Measurements from ENCODE around the gene ZNF548.

GRCh38 chr19:57355916-57356315 is 33.7 kb upstream of the ZNF548 start:
- TF ChIP-seq BACH2 (CRISPR knock-in tag; IDR thresholded peaks at IDR 0.05; ENCODE audit: borderline replicate concordance) (no peak), ZFP30 (CRISPR knock-in tag; IDR thresholded peaks at IDR 0.05) (no peak), ZFP3 (CRISPR knock-in tag; IDR thresholded peaks at IDR 0.05) (no peak), RARB (CRISPR knock-in tag; IDR thresholded peaks at IDR 0.05) (no peak), CSDC2 (CRISPR knock-in tag; IDR thresholded peaks at IDR 0.05) (no peak), OSR1 (CRISPR knock-in tag; IDR thresholded peaks at IDR 0.05) (no peak)
